ENCODE results near the gene HOXC4. TPM values are rescaled to one million over a fixed set of nuclear protein-coding genes. Genes with fewer than 3 reads are reported as not detected.
"Not testable (repeated sequence)": the region's sequence is repeated elsewhere in the genome, so short reads cannot be mapped to it uniquely, and the experiment has no call there.

Gene HOXC4
- total RNA-seq, 5 donors from 2014 or later (not counting 1 experiment from before 2014, with no cell fraction given) = 0.36 to 1.4 (median 0.61) TPM

- DNase-seq; H3K36me3 Mint-ChIP-seq; H3K4me3 ChIP-seq (ENCODE audit: control insufficient read depth in 1 of 2, extremely low read depth in 1 of 2, low read length in 1 of 2); H3K9me3 ChIP-seq; H3K27ac ChIP-seq (ENCODE audit: low read length); H3K4me3 Mint-ChIP-seq; ATAC-seq (replicated peaks in 1 of 4); H3K36me3 ChIP-seq (ENCODE audit: control insufficient read depth in 2 of 2, extremely low read depth in 1 of 2, insufficient read depth in 1 of 2, low read length in 1 of 2); H3K27ac Mint-ChIP-seq; POLR2A ChIA-PET; H3K9me3 Mint-ChIP-seq; H3K27me3 ChIP-seq (replicated peaks in 1 of 2; ENCODE audit: control insufficient read depth in 2 of 2, extremely low read depth in 1 of 2, insufficient read depth in 2 of 2, low read length in 1 of 2): not testable (repeated sequence)
- H3K4me1 ChIP-seq (ENCODE audit: control insufficient read depth in 1 of 2, extremely low read depth in 1 of 2, insufficient read depth in 2 of 2, low read length in 2 of 2) = peaks cover under 1 to 18% of the 10 kb centered on the region in 2 experiments
- 67% methylated on average over 4 of the region's 10 CpGs for WGBS (ENCODE audit: insufficient coverage)
- CTCF ChIA-PET = interaction anchor here in 1 of 2 donors (0.6 kb wide), 1 partner anchor 119 kb away, joined by 3 read pairs; no protein-coding TSS in a partner anchor
- Mint-ChIP-seq H3K27me3 (peaks cover 3 to 13% of the 10 kb centered on the region in 2 donors), H3K4me1 (peaks cover 19 to 31% (median 25%) of the 10 kb centered on the region in 3 donors)
Observed at GRCh38 chr12:54077843-54078242, 24.2 kb downstream of the HOXC4 start.

- Mint-ChIP-seq H3K4me3 (peak overlapping the region in 1 of 3 donors; percentile 10), H3K27ac (peak overlapping the region; percentile 8 to 28), H3K4me1 (peaks cover 25 to 42% (median 36%) of the 10 kb centered on the region in 3 donors), H3K27me3 (peaks cover 3 to 13% of the 10 kb centered on the region in 2 donors)
- CTCF ChIA-PET; H3K4me3 ChIP-seq (ENCODE audit: control insufficient read depth in 1 of 2, extremely low read depth in 1 of 2, low read length in 1 of 2); H3K36me3 ChIP-seq (ENCODE audit: control insufficient read depth in 2 of 2, extremely low read depth in 1 of 2, insufficient read depth in 1 of 2, low read length in 1 of 2); DNase-seq; POLR2A ChIA-PET; ATAC-seq (replicated peaks in 1 of 4); H3K27ac ChIP-seq (ENCODE audit: low read length); H3K9me3 ChIP-seq; H3K27me3 ChIP-seq (replicated peaks in 1 of 2; ENCODE audit: control insufficient read depth in 2 of 2, extremely low read depth in 1 of 2, insufficient read depth in 2 of 2, low read length in 1 of 2); H3K36me3 Mint-ChIP-seq; H3K9me3 Mint-ChIP-seq: not testable (repeated sequence)
- peaks cover 6 to 30% of the 10 kb centered on the region in 2 experiments for H3K4me1 ChIP-seq (ENCODE audit: control insufficient read depth in 1 of 2, extremely low read depth in 1 of 2, insufficient read depth in 2 of 2, low read length in 2 of 2)
- 88% methylated on average over 4 of the region's 9 CpGs for WGBS (ENCODE audit: insufficient coverage)
Observed at GRCh38 chr12:54079115-54079514, 25.5 kb downstream of the HOXC4 start.

- CTCF ChIA-PET; H3K27ac ChIP-seq (ENCODE audit: low read length); ATAC-seq (replicated peaks in 1 of 4); DNase-seq; H3K4me3 ChIP-seq (ENCODE audit: control insufficient read depth in 1 of 2, extremely low read depth in 1 of 2, low read length in 1 of 2); H3K9me3 Mint-ChIP-seq; H3K36me3 Mint-ChIP-seq; H3K9me3 ChIP-seq; POLR2A ChIA-PET; H3K36me3 ChIP-seq (ENCODE audit: control insufficient read depth in 2 of 2, extremely low read depth in 1 of 2, insufficient read depth in 1 of 2, low read length in 1 of 2); H3K27me3 Mint-ChIP-seq; H3K27me3 ChIP-seq (replicated peaks in 1 of 2; ENCODE audit: control insufficient read depth in 2 of 2, extremely low read depth in 1 of 2, insufficient read depth in 2 of 2, low read length in 1 of 2): not testable (repeated sequence)
- H3K4me3 Mint-ChIP-seq = peak overlapping the region; percentile 4 to 94 (median 14)
- H3K4me1 Mint-ChIP-seq = peaks cover 25 to 42% (median 36%) of the 10 kb centered on the region in 3 donors
- peaks cover 6 to 30% of the 10 kb centered on the region in 2 experiments for H3K4me1 ChIP-seq (ENCODE audit: control insufficient read depth in 1 of 2, extremely low read depth in 1 of 2, insufficient read depth in 2 of 2, low read length in 2 of 2)
- WGBS (ENCODE audit: insufficient coverage) = 95% methylated on average over 9 of the region's 19 CpGs
- H3K27ac Mint-ChIP-seq = peak overlapping the region; percentile 33 to 96
Observed at GRCh38 chr12:54080008-54080924, 26.6 kb downstream of the HOXC4 start.

DNA sequence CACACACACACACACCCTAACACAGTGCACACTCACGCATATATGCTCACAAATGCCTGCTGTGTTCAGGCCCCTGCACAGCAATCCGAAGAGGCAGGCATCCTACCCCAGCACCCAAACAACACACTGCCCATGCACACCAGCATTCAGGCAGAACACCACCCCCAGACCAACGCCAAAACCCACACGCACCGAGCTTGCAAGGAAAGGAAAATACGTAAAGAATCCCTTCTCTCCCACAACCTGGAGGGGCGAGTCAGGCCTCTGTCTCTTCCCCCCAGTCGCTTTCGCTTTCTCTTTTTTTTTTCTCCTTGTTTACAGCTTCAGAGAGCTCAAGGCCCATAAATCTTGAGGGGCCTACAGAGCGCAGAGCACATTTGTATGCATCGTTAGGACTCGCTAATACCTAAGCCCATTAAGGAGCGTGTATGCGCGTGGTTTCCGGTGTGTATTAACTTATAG is 27.4 kb downstream of the HOXC4 start:
- H3K27ac Mint-ChIP-seq = peak overlapping the region; percentile 93 to 96
- H3K4me3 Mint-ChIP-seq = peak overlapping the region; percentile 84 to 94 (median 86)
- Histone ChIP-seq H3K27ac (ENCODE audit: low read length) (peak overlapping the region; percentile 65), H3K4me1 (ENCODE audit: control insufficient read depth in 1 of 2, extremely low read depth in 1 of 2, insufficient read depth in 2 of 2, low read length in 2 of 2) (peaks cover 6 to 30% of the 10 kb centered on the region in 2 experiments), H3K4me3 (ENCODE audit: control insufficient read depth in 1 of 2, extremely low read depth in 1 of 2, low read length in 1 of 2) (peak overlapping the region in 1 of 2 donors; percentile 40)
- CTCF ChIA-PET = interaction anchor here in 1 of 2 donors (0.6 kb wide), 1 partner anchor 49 kb away, joined by 3 read pairs; no protein-coding TSS in a partner anchor
- H3K36me3 Mint-ChIP-seq; H3K27me3 ChIP-seq (replicated peaks in 1 of 2; ENCODE audit: control insufficient read depth in 2 of 2, extremely low read depth in 1 of 2, insufficient read depth in 2 of 2, low read length in 1 of 2); POLR2A ChIA-PET; ATAC-seq (replicated peaks in 1 of 4); H3K9me3 ChIP-seq; H3K27me3 Mint-ChIP-seq; H3K9me3 Mint-ChIP-seq; H3K36me3 ChIP-seq (ENCODE audit: control insufficient read depth in 2 of 2, extremely low read depth in 1 of 2, insufficient read depth in 1 of 2, low read length in 1 of 2): not testable (repeated sequence)
- 18% methylated on average over 5 of the region's 16 CpGs for WGBS (ENCODE audit: insufficient coverage)
- H3K4me1 Mint-ChIP-seq = peaks cover 25 to 42% (median 36%) of the 10 kb centered on the region in 3 donors
- DNase-seq = peak in 30 of 35 experiments; percentile 1 to 55 (median 18)

GRCh38 chr12:54081581-54082396 is 28.2 kb downstream of the HOXC4 start:
- H3K27me3 Mint-ChIP-seq = peaks cover 0 to 13% of the 10 kb centered on the region in 2 donors
- H3K9me3 ChIP-seq; H3K36me3 Mint-ChIP-seq; H3K27me3 ChIP-seq (replicated peaks in 1 of 2; ENCODE audit: control insufficient read depth in 2 of 2, extremely low read depth in 1 of 2, insufficient read depth in 2 of 2, low read length in 1 of 2); H3K9me3 Mint-ChIP-seq; ATAC-seq (replicated peaks in 1 of 4); H3K36me3 ChIP-seq (ENCODE audit: control insufficient read depth in 2 of 2, extremely low read depth in 1 of 2, insufficient read depth in 1 of 2, low read length in 1 of 2): not testable (repeated sequence)
- peaks cover 25 to 42% (median 36%) of the 10 kb centered on the region in 3 donors for H3K4me1 Mint-ChIP-seq
- CTCF ChIA-PET = interaction anchor here in 1 of 2 donors (0.6 kb wide), 2 partner anchors 50 to 55 kb away, joined by 3 to 4 read pairs; no protein-coding TSS in a partner anchor
- H3K27ac ChIP-seq (ENCODE audit: low read length) = peak overlapping the region; percentile 65
- POLR2A ChIA-PET = interaction anchor here in 1 of 2 donors (0.7 kb wide), 1 partner anchor 15 kb away, joined by 9 read pairs; no protein-coding TSS in a partner anchor
- peak in 20 of 35 experiments; percentile 1 to 49 (median 17) for DNase-seq
- H3K4me1 ChIP-seq (ENCODE audit: control insufficient read depth in 1 of 2, extremely low read depth in 1 of 2, insufficient read depth in 2 of 2, low read length in 2 of 2) = peaks cover 6 to 30% of the 10 kb centered on the region in 2 experiments
- peak overlapping the region; percentile 93 to 96 for H3K27ac Mint-ChIP-seq
- peak overlapping the region; percentile 84 to 94 (median 86) for H3K4me3 Mint-ChIP-seq
- peak overlapping the region; percentile 40 to 51 for H3K4me3 ChIP-seq (ENCODE audit: control insufficient read depth in 1 of 2, extremely low read depth in 1 of 2, low read length in 1 of 2)
- WGBS (ENCODE audit: insufficient coverage) = 0% methylated on average over 18 of the region's 35 CpGs

All from T-cell (primary cell).